ENCODE data around the gene ZC3HAV1L. TPM values are rescaled to one million over a fixed set of nuclear protein-coding genes. Genes with fewer than 3 reads are reported as not detected.

ZC3HAV1L gene
- total and polyA plus RNA-seq, 7 donors, result 0.92 to 27.7 (median 14.4) TPM; not detected in 1

DNA sequence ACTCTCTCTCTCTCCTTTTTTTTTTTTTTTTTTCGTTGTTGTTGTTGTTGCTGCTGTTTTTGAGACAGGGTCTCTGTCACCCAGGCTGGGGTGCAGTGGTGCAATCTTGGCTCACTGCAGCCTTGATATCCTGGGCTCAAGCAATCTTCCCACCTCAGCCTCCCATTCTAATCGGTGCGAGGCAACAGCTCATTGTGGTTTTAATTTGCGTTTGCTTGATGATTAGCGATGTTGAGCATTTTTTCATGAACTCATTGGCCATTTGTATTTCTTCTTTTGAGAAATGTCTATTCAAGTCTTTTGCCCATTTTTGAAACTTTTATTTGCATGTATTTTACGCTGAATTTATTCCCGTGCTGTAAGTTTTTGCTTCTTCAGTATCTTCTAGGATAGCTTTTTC is 13.3 kb upstream of the ZC3HAV1L start:
- H3K9me3 ChIP-seq, result no peaks in the 10 kb centered on the region
- H3K4me3 ChIP-seq, result no peak overlapping the region
- 79 to 92% methylated on average over 7 of the region's 7 CpGs for WGBS, 2 donors
- no peak for DNase-seq
- no peaks in the 10 kb centered on the region for H3K27me3 ChIP-seq
- no peak overlapping the region for H3K27ac ChIP-seq
- TF ChIP-seq POLR2AphosphoS5 (IDR thresholded peaks at IDR 0.05), result no peak
- TF ChIP-seq, protein P1, sequence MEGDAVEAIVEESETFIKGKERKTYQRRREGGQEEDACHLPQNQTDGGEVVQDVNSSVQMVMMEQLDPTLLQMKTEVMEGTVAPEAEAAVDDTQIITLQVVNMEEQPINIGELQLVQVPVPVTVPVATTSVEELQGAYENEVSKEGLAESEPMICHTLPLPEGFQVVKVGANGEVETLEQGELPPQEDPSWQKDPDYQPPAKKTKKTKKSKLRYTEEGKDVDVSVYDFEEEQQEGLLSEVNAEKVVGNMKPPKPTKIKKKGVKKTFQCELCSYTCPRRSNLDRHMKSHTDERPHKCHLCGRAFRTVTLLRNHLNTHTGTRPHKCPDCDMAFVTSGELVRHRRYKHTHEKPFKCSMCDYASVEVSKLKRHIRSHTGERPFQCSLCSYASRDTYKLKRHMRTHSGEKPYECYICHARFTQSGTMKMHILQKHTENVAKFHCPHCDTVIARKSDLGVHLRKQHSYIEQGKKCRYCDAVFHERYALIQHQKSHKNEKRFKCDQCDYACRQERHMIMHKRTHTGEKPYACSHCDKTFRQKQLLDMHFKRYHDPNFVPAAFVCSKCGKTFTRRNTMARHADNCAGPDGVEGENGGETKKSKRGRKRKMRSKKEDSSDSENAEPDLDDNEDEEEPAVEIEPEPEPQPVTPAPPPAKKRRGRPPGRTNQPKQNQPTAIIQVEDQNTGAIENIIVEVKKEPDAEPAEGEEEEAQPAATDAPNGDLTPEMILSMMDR (IDR thresholded peaks at IDR 0.05), result no peak
- TF ChIP-seq POLR2A (IDR thresholded peaks at IDR 0.05), result no peak
- no peak for TF ChIP-seq EP300 (IDR thresholded peaks at IDR 0.05)
- H3K4me1 ChIP-seq, result no peaks in the 10 kb centered on the region
- intact Hi-C loops (cut with DNase I), result no loop called here
- H3K36me3 ChIP-seq, result peaks cover 11 to 84% (median 24%) of the 10 kb centered on the region in 4 donors

DNA sequence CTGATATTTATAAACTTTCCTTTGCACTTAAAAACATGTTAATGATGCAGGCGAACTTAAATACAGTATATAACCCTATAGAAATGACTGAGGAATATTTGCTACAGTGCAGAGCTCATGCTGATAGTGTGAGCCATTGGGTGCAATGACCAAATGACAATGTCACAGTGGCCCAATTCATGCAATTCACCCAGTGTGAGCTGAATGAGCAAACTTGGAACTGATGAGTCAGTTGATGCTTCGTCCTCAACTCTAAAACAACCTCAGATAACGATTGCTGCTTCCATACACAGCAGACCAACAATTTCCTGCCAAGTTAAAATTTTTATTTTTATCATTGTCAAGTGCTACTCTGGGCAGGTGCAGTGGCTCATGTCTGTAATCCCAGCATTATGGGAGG is 12.1 kb upstream of the ZC3HAV1L start:
- Histone ChIP-seq H3K27ac (no peak overlapping the region), H3K36me3 (peaks cover 3 to 73% (median 18%) of the 10 kb centered on the region in 4 donors), H3K9me3 (no peaks in the 10 kb centered on the region), H3K4me3 (no peak overlapping the region), H3K4me1 (no peaks in the 10 kb centered on the region), H3K27me3 (no peaks in the 10 kb centered on the region)
- intact Hi-C loops (cut with DNase I), result no loop called here
- TF ChIP-seq, protein P1 (IDR thresholded peaks at IDR 0.05), result no peak
- TF ChIP-seq POLR2AphosphoS5 (IDR thresholded peaks at IDR 0.05) (no peak), POLR2A (IDR thresholded peaks at IDR 0.05) (no peak), EP300 (IDR thresholded peaks at IDR 0.05) (no peak)
- WGBS, 2 donors, result 78 to 87% methylated on average over 3 of the region's 3 CpGs
- no peak for DNase-seq

- WGBS, 2 donors, result 95 to 98% methylated on average over 6 of the region's 6 CpGs
- no peak overlapping the region for H3K4me3 ChIP-seq
- H3K4me1 ChIP-seq, result no peaks in the 10 kb centered on the region
- no peak for DNase-seq
- no peaks in the 10 kb centered on the region for H3K27me3 ChIP-seq
- peaks cover 0 to 57% (median 10%) of the 10 kb centered on the region in 4 donors for H3K36me3 ChIP-seq
- TF ChIP-seq POLR2A (IDR thresholded peaks at IDR 0.05) (no peak), EP300 (IDR thresholded peaks at IDR 0.05) (no peak), POLR2AphosphoS5 (IDR thresholded peaks at IDR 0.05) (no peak)
- TF ChIP-seq, protein P1 (IDR thresholded peaks at IDR 0.05), result no peak
- no peaks in the 10 kb centered on the region for H3K9me3 ChIP-seq
- H3K27ac ChIP-seq, result no peak overlapping the region
- intact Hi-C loops (cut with DNase I), result no loop called here
Observed at GRCh38 chr7:139046143-139046542, 10.3 kb upstream of the ZC3HAV1L start.

GRCh38 chr7:139044813-139045794 is 9.3 kb upstream of the ZC3HAV1L start:
- intact Hi-C loops (cut with DNase I), result no loop called here
- no peaks in the 10 kb centered on the region for H3K4me1 ChIP-seq
- 60 to 84% methylated on average over 5 of the region's 5 CpGs for WGBS, 2 donors
- no peak for DNase-seq
- peaks cover 0 to 48% (median 6%) of the 10 kb centered on the region in 4 donors for H3K36me3 ChIP-seq
- no peak overlapping the region for H3K27ac ChIP-seq
- no peaks in the 10 kb centered on the region for H3K9me3 ChIP-seq
- no peak for TF ChIP-seq POLR2A (IDR thresholded peaks at IDR 0.05)
- TF ChIP-seq, protein P1 (IDR thresholded peaks at IDR 0.05), result no peak
- no peak for TF ChIP-seq EP300 (IDR thresholded peaks at IDR 0.05)
- no peak for TF ChIP-seq POLR2AphosphoS5 (IDR thresholded peaks at IDR 0.05)
- no peaks in the 10 kb centered on the region for H3K27me3 ChIP-seq
- H3K4me3 ChIP-seq, result no peak overlapping the region
